Naive B cell (primary cell): ENCODE data around the gene KCTD8. TPM values are rescaled to one million over a fixed set of nuclear protein-coding genes. Genes with fewer than 3 reads are reported as not detected.
A peak's percentile ranks its signal among the peaks of the same experiment; 100 is the strongest.

Experiments used
- ATAC-seq, 2 donors: fragments of 150-1000 bp; cut with Tn5 transposase; 2 replicates each; pipeline ENCODE4 v1.10.0; 2021; ENCODE audit warnings: low read depth in 2 of 2, mild to moderate bottlenecking in 2 of 2, moderate library complexity in 2 of 2
- DNase-seq: peaks from one replicate; pipeline ENCODE4 v3.0.0; 2022
- H3K27ac Mint-ChIP-seq, 6 donors: one replicate each; pipeline ENCODE4 v1.8.0; 2020 to 2022; ENCODE audit warnings: mild to moderate bottlenecking in 6 of 6, mixed read lengths in 6 of 6, moderate library complexity in 5 of 6, inconsistent platforms in 2 of 6
- H3K27me3 Mint-ChIP-seq, 3 donors: one replicate each; pipeline ENCODE4 v1.8.0; 2021 to 2022; ENCODE audit warnings: mixed read lengths in 3 of 3, mild to moderate bottlenecking in 1 of 3
- H3K36me3 Mint-ChIP-seq, 2 donors: one replicate each; pipeline ENCODE4 v1.8.0; 2020 to 2022; ENCODE audit warnings: mixed read lengths in 2 of 2, inconsistent platforms in 1 of 2, mild to moderate bottlenecking in 1 of 2
- H3K4me1 Mint-ChIP-seq, 3 donors: one replicate each; pipeline ENCODE4 v1.8.0; 2020 to 2022; ENCODE audit warnings: mixed read lengths in 3 of 3, inconsistent platforms in 1 of 3, mild to moderate bottlenecking in 1 of 3, moderate library complexity in 1 of 3
- H3K4me3 Mint-ChIP-seq, 8 donors: one replicate each; pipeline ENCODE4 v1.8.0; 2020 to 2022; ENCODE audit warnings: mild to moderate bottlenecking in 8 of 8, mixed read lengths in 8 of 8, moderate library complexity in 8 of 8, inconsistent platforms in 2 of 8
- H3K9me3 Mint-ChIP-seq, 7 donors: one replicate each; pipeline ENCODE4 v1.8.0; 2020 to 2022; ENCODE audit warnings: mixed read lengths in 7 of 7, mild to moderate bottlenecking in 5 of 7, inconsistent platforms in 2 of 7, moderate library complexity in 1 of 7
- polyA plus RNA-seq, 6 donors: library from polyadenylated mRNA; unstranded; fragments of 300-500 nt; fragmentation: Illumina TruSeq; gene quantifications; one replicate each; pipeline ENCODE4 v1.2.3, GENCODE V29; 2021; ENCODE audit warnings: low read depth in 6 of 6

KCTD8 gene
- under 1 TPM in 1 of 6 donors, not detected in 5; 0.16 TPM for polyA plus RNA-seq

- Mint-ChIP-seq H3K4me1 (peaks cover 9 to 24% (median 15%) of the 10 kb centered on the region in 3 donors), H3K27ac (peak within 1 kb of the TSS in 1 of 6 donors; percentile 81), H3K36me3 (peaks cover 0 to 7% of the 10 kb centered on the region in 2 donors), H3K4me3 (peak within 1 kb of the TSS; percentile 65 to 90 (median 86)), H3K9me3 (peaks cover 0 to 4% (median 0%) of the 10 kb centered on the region in 7 donors), H3K27me3 (peaks cover 42 to 59% (median 45%) of the 10 kb centered on the region in 3 donors)
- DNase-seq = peak; percentile 34
- peak; percentile 78 to 81 for ATAC-seq
These were observed at the start of gene KCTD8 for GRCh38 chr4:44448521-44449461. TSS of gene KCTD8 (minus strand) at chr4:44448809.

DNA sequence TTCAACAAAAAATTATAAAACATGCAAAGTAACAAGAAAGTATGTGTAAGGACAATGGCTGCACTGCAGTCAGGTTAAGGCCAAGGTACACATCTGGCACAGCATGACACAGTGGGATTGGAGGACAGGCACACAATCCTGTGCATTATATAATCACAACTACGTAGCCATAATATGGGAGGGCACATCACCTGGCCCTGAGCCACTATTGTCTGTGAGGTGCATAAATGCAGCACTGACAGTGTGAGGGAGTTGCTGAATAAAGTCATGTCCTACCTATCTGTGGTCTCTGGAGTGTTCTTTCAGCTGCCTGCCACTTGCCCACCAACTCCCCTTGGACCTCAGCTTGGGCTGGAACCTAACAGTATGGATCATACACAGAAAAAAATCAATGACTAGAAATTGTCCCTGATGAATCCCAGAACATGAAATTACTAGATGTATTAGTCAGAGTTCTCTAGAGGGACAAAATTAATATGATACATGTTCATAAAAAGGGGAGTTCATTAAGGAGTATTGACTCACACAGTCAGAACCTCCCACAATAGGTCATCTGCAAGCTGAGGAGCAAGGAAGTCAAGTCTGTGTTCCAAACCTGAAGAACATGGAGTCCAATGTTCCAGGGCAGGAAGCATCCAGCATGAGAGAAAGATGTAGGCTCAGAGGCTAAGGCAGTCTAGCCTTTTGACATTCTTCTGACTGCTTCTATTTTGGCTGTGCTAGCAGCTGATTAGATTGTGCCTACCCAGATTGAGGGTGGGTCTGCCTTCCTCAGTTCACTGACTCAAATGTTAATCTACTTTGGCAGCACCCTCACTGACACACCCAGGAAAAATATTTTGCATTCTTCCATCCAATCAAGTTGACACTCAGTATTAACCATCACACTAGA is 46.4 kb upstream of the KCTD8 start:
- ATAC-seq (no peak), DNase-seq (no peak)
- Mint-ChIP-seq H3K27ac (no peak overlapping the region), H3K9me3 (peaks cover 0 to 7% (median 0%) of the 10 kb centered on the region in 7 donors), H3K27me3 (no peaks in the 10 kb centered on the region), H3K36me3 (no peaks in the 10 kb centered on the region), H3K4me1 (no peaks in the 10 kb centered on the region), H3K4me3 (no peak overlapping the region)

DNA sequence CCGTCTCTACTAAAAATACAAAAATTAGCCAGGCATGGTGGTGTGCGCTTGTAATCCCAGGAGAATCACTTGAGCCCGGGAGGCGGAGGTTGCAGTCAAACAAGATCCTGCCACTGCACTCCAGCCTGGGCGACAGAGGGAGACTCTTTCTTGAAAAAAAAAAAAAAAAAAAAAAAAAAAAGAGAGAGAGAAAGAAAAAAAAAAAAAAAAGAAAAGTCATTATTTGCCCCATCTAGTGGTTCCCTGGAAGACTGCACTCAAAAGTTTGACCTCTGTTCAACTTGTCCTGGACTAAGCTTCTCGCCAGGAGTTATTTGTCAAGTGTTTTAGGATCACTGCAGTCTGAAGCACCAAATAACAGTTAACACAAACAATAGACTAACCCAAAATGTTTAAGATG is 45.3 kb upstream of the KCTD8 start:
- no peak for DNase-seq
- Mint-ChIP-seq H3K27ac (no peak overlapping the region), H3K27me3 (no peaks in the 10 kb centered on the region), H3K4me1 (no peaks in the 10 kb centered on the region), H3K9me3 (peaks cover 0 to 7% (median 0%) of the 10 kb centered on the region in 7 donors), H3K4me3 (no peak overlapping the region), H3K36me3 (no peaks in the 10 kb centered on the region)
- no peak for ATAC-seq

DNA sequence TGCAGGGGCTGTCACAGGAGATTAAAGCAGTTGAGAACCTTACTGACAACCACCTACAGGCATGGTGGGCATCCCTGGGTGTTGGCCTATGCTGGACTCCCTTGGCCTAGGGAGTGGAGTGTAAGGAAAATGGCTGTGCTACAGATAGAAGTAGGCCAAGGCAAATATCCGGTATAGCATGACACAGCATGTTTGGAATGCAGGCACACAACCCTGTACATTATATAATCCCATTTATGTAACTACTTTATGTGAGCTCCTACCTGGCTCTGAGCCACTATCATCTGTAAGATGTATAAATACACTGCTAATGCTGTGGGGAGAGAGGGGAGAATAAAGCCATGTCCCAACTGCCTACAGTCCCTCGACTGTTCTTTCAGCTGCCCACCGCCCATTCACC is 38.7 kb upstream of the KCTD8 start:
- no peak for ATAC-seq

DNA sequence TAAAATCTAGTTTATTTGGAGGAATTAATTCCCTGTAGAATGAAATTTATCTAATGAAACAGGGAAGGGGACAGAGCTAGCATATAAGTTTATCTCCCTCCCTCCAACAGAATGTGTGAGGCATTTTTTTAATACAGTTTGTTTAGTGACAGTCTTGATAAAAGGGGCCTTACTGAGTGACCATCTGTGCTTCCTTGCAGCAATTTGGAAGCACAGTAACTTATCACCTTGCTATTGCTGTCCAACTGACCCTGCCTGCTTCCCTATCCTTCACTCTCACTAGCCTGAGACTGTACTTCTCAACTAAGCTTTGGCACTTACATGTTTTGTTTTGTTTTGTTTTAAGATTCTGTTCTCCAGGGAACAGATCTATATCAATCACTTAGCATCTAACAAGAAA is 31.1 kb upstream of the KCTD8 start:
- no peaks in the 10 kb centered on the region for H3K4me1 Mint-ChIP-seq
- H3K36me3 Mint-ChIP-seq = no peaks in the 10 kb centered on the region
- peaks cover 4 to 40% (median 9%) of the 10 kb centered on the region in 7 donors for H3K9me3 Mint-ChIP-seq
- no peak overlapping the region for H3K4me3 Mint-ChIP-seq
- H3K27ac Mint-ChIP-seq = no peak overlapping the region
- H3K27me3 Mint-ChIP-seq = peaks cover 0 to 6% (median 1%) of the 10 kb centered on the region in 3 donors
- ATAC-seq (no peak), DNase-seq (no peak)

More for the DNA sequence above, 38.7 kb upstream of the KCTD8 start:
- H3K27ac Mint-ChIP-seq = no peak overlapping the region
- peaks cover 0 to 16% (median 4%) of the 10 kb centered on the region in 7 donors for H3K9me3 Mint-ChIP-seq
- H3K4me3 Mint-ChIP-seq = no peak overlapping the region
- no peaks in the 10 kb centered on the region for H3K36me3 Mint-ChIP-seq
- H3K27me3 Mint-ChIP-seq = peaks cover 0 to 6% (median 4%) of the 10 kb centered on the region in 3 donors
- DNase-seq = no peak
- H3K4me1 Mint-ChIP-seq = no peaks in the 10 kb centered on the region

DNA sequence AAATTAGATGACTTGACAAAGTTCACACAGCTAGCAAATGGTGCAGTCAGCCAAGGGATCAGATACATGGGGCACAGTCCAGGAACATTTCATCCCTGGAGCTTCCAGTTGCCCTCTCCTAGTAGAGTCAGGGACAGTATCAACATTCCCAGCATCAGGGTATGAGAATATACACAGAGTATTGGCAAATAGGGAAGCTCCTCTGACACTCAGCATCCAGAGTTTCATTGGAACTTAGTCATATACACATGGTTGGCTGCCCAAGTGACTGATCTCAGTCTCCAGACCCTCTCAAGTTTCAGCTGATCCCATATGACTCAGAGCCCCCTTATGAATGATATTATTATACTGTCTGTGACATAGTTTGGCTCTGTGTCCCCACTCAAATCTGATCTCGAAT is 13.7 kb upstream of the KCTD8 start:
- Mint-ChIP-seq H3K4me1 (no peaks in the 10 kb centered on the region), H3K4me3 (no peak overlapping the region), H3K27me3 (peaks cover 0 to 4% (median 0%) of the 10 kb centered on the region in 3 donors), H3K27ac (no peak overlapping the region), H3K36me3 (no peaks in the 10 kb centered on the region), H3K9me3 (peaks cover 0 to 6% (median 0%) of the 10 kb centered on the region in 7 donors)
- no peak for ATAC-seq
- no peak for DNase-seq

- Mint-ChIP-seq H3K27ac (no peak overlapping the region), H3K27me3 (peaks cover 44 to 63% (median 46%) of the 10 kb centered on the region in 3 donors), H3K4me3 (peak overlapping the region in 6 of 8 donors; percentile 33 to 85 (median 62)), H3K9me3 (peaks cover 0 to 4% (median 0%) of the 10 kb centered on the region in 7 donors), H3K4me1 (peaks cover 9 to 24% (median 15%) of the 10 kb centered on the region in 3 donors), H3K36me3 (peaks cover 0 to 7% of the 10 kb centered on the region in 2 donors)
- DNase-seq (no peak), ATAC-seq (peak in 1 of 2 donors; percentile 40)
These were observed 775 bp downstream of the KCTD8 start for GRCh38 chr4:44447563-44448504.

- H3K9me3 Mint-ChIP-seq = peaks cover 0 to 4% (median 0%) of the 10 kb centered on the region in 7 donors
- H3K27me3 Mint-ChIP-seq = peaks cover 39 to 59% (median 46%) of the 10 kb centered on the region in 3 donors
- ATAC-seq = no peak
- peak overlapping the region; percentile 7 to 85 (median 70) for H3K4me3 Mint-ChIP-seq
- peaks cover 0 to 7% of the 10 kb centered on the region in 2 donors for H3K36me3 Mint-ChIP-seq
- peak overlapping the region in 2 of 6 donors; percentile 11 to 78 for H3K27ac Mint-ChIP-seq
- DNase-seq = no peak
- peaks cover 9 to 24% (median 15%) of the 10 kb centered on the region in 3 donors for H3K4me1 Mint-ChIP-seq
These were observed 1.6 kb downstream of the KCTD8 start for GRCh38 chr4:44446801-44447562.

GRCh38 chr4:44446191-44446590 is 2.4 kb downstream of the KCTD8 start:
- Mint-ChIP-seq H3K9me3 (peaks cover 0 to 4% (median 0%) of the 10 kb centered on the region in 7 donors), H3K4me1 (peaks cover 9 to 24% (median 15%) of the 10 kb centered on the region in 3 donors), H3K27ac (no peak overlapping the region), H3K4me3 (peak overlapping the region in 5 of 8 donors; percentile 18 to 83 (median 62)), H3K36me3 (peaks cover 0 to 7% of the 10 kb centered on the region in 2 donors), H3K27me3 (peaks cover 37 to 54% (median 38%) of the 10 kb centered on the region in 3 donors)
- DNase-seq (no peak), ATAC-seq (no peak)

DNA sequence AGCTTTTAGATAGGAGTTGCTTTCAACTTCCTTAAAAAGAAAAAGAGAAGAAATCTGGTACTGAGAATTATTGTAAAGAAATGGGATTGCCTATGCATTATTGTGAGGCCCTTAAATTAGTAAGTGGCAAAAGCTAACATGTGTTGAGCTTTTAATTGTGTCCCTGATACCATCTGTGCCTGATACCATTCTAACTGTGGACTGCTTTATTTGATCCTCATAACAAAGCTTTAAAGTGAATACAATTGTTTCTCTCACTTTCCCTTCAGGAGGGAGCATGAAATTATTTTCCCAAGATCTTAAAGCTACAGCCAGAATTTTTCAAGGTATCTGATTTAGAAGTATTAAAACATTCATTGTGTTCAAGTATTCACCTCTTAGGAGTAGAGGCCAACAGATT is 9.9 kb downstream of the KCTD8 start:
- H3K9me3 Mint-ChIP-seq = no peaks in the 10 kb centered on the region
- no peak overlapping the region for H3K4me3 Mint-ChIP-seq
- H3K4me1 Mint-ChIP-seq = no peaks in the 10 kb centered on the region
- DNase-seq = no peak
- ATAC-seq = no peak
- H3K36me3 Mint-ChIP-seq = no peaks in the 10 kb centered on the region
- H3K27ac Mint-ChIP-seq = no peak overlapping the region
- H3K27me3 Mint-ChIP-seq = peaks cover 3 to 7% (median 6%) of the 10 kb centered on the region in 3 donors

- no peak for DNase-seq
- H3K9me3 Mint-ChIP-seq = no peaks in the 10 kb centered on the region
- no peaks in the 10 kb centered on the region for H3K36me3 Mint-ChIP-seq
- no peak for ATAC-seq
- no peaks in the 10 kb centered on the region for H3K4me1 Mint-ChIP-seq
- H3K27ac Mint-ChIP-seq = no peak overlapping the region
- H3K27me3 Mint-ChIP-seq = peaks cover 0 to 3% (median 0%) of the 10 kb centered on the region in 3 donors
- H3K4me3 Mint-ChIP-seq = no peak overlapping the region
These were observed 14.4 kb downstream of the KCTD8 start for GRCh38 chr4:44434247-44434646.
